CD1c-positive myeloid dendritic cell (primary cell): ENCODE results near the gene S100A12.

Source experiments
- DNase-seq: peaks from one replicate; pipeline ENCODE4 v3.0.0-alpha.2; 2016; ENCODE audit errors: extremely low spot score

The S100A12 gene

DNA sequence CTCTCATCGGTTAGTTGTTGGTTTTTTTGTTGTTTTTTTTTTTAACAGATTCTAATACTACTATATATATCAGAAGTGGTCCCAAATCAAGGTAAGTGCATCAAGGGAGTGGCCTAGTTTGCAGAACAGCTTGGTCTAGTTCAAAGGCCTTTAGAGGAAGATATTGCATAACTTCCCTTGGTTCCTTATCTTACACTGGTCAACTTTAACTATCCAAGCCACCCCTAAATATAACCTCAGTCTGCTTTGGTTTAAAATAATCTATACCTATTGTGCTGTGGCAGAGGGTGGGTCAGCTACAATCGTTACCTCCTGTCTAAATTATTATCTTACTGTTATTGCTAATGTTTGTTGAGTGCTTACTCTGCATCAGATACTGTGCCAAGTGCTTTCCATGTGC, 6.9 kb downstream of the S100A12 start:
- peak; percentile 39 for DNase-seq

- DNase-seq: no peak
These were observed 8.3 kb downstream of the S100A12 start for GRCh38 chr1:153367090-153367489.

DNA sequence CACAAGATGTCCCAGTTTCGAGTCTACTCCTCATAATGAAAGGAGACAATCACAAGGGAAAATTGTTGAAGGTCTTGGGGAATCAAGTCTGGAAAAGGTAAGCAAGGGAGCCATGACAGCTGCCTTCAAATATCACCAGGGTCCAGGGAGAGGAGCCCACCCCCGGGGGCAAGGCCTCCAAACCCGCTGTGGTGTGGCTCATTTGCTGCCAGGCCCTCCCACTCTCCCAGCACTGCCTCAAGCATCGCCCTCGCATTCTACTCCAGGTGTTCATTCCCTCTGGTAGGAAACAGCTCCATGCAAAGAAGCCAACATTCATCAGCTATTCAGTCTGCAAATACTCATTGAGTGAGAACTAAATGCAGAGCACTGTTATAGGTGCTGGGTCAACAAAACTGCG, 9.2 kb downstream of the S100A12 start:
- DNase-seq: no peak

- DNase-seq: no peak
These were observed 9.7 kb downstream of the S100A12 start for GRCh38 chr1:153365696-153366095.

GRCh38 chr1:153364766-153365666, 10.4 kb downstream of the S100A12 start:
- DNase-seq: peak; percentile 23

DNA sequence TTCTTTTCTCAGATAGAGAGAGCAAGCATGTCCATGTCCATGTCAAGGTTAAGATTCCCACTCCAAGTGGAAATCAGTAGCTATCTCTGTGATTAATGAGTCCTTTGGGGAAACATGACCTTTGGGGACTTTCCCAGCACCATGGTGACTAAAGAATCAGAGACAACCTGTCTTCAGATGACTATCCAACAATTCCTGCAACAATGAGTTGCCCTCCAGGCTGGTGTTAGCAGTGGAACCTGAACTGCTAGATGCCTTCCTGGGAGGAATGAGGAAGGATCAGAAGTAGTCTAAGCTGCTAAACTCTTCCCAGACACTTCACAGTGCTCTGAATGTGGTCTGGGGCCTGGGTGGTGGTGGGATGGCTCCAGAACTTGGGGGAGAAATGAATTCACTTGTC, 11.3 kb downstream of the S100A12 start:
- peak; percentile 33 for DNase-seq

- DNase-seq: no peak
These were observed 11.8 kb downstream of the S100A12 start for GRCh38 chr1:153363641-153364040.

GRCh38 chr1:153362187-153362775, 13.1 kb downstream of the S100A12 start:
- no peak for DNase-seq

DNA sequence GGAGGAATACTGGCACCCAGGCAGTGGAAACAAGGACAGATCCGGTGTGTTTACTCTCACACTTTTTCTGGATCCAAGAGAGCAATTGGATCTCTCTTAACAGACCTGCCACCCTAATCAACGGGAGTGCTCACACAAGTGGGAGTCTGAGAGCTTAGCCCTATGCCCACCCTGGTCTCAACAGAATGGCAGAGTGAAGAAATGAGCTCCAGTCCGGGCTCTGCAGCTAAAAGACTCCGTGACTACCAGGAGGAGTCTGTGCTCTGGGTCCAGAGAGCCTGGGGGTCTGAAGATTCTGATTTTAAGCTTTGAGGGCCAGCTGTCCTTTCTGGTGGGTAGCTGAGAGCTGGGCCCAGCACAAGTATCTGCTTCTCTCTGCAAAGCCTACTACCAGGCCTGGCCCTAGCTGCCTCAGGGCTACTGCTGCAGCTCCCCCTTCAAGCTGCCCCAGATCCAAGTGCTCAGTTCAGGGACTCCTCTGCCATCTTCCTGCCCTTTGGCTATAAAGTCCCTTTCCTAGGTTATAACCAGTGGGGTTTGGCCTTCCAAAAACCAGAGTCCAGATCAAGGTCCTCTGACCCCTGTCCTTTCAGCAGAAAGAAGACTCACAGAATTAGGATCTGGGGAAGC, 13.8 kb downstream of the S100A12 start:
- no peak for DNase-seq

- DNase-seq: no peak
These were observed 14.6 kb downstream of the S100A12 start for GRCh38 chr1:153360592-153361479.

DNA sequence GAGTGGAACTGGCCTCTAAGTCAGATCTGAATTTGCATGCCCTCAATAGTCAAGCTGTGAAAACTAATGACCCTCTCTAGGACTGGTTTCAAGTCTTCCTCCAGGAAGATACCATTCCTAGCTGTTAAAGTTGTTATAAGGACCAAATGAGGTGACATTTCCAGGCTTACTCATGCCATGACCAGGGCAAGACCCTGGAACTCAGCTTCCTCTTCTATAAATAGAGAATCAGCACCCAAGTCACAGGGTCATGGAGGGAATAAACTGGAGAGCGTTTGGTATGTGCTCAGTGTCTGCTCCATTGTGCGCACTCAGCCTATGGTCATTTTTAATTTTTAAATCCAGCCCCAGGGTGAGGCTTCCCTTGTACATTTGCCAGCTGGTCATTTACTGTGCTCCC, 15.2 kb downstream of the S100A12 start:
- peak; percentile 57 for DNase-seq

DNA sequence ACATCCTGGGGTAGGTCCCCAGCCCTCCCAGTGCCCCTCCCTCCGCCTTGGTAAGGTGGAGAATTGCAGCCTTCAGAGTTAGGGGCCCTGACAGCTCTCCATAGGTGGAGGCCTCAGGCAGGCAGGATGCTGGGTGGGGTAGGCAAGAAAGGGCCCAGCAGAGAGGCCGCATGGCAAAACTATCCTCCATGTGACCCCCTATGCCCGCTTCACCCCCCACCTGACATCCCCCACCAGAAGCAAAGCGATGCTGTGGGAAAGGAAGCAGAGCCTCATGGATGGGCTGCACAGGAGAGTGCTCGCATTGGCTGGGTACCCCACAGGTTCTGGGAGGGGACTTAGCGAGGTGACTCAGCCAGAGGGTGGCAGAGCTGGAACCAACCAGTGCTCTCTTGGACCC, 16.2 kb downstream of the S100A12 start:
- DNase-seq: no peak

DNA sequence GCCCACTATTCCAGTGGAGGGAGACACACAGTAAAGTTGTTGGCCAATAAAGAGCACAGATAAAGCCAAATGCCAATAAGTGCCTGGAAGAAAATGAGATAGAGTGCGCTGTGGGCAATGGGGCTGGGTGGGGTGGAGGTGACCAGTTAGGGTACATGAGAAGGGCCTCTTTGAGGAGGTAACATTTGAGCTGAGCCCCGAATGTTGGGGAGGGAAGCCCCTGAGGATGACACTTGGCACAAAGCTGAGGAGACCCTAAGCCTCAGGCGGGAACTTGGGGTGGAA, 16.8 kb downstream of the S100A12 start:
- DNase-seq: no peak

DNA sequence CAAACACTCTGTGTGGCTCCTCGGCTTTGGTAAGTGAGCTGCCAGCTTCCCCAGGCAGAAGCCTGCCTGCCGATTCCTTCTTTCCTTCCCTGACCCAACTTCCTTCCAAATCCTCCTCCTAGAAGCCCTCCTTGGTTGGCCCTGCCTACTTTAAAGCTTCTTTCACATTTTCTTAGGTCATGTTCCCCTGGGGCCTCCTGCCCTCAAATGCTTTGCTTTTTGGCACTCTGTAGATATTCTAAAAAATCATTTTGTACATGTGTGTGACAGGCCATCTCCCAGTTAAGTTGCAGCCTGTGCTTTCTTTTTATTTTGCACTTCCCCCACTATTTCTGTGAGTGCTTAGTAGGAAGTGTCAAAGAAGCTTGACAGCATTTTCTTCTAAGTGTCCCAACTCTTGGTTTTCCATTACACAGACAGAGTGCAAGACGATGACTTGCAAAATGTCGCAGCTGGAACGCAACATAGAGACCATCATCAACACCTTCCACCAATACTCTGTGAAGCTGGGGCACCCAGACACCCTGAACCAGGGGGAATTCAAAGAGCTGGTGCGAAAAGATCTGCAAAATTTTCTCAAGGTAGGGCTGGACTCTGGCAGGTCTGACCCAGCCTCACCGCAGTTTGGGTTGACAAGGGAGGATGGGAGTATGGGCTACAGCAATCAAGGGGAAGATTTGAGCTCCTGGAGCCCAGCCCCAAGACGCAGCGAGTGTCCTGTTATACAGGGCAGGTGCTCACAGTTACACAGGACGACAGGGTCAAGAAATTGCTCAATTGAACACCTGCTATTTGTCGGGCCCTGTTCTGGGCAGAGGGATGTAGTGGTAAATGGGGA, 17.3 kb downstream of the S100A12 start, which contains the start of gene S100A9:
Gene S100A9 (plus strand): TSS at position 2 of the 838 bp plus-strand sequence. CDS start 430 bp downstream, at position 432.
- DNase-seq: peak; percentile 44

- peak; percentile 80 for DNase-seq
These were observed 18.2 kb downstream of the S100A12 start for GRCh38 chr1:153357076-153357852.

GRCh38 chr1:153356392-153357075, 18.9 kb downstream of the S100A12 start:
- DNase-seq: no peak

DNA sequence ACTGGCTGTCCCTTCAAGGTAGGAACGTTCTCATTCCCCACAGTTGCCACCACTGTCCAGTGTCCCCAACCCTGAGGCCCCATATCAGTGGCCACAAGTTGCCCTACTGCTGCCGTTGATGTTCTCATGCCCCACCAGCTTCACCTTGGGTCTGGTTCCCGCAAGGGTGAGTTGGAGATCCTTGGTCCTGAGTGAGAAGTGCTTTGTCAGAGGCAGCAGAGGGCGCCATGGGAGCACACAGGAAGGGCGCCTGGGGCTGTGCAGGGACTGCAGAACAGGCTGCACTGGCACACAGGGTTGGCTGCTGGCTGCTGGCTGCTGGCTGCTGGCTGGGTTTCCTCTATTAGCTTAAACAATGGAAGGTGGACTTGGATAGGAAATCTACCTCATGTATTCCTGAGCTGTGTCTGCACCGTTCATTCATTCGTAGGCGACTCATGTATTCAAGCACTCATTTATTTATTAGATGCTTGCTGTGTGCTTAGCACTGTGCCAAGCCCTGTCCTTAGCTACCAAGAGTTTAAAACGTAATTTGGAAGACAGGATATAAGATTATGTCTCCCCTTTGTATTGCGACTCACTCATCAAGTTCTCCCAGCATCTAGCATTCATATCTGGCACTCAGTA, 19.9 kb downstream of the S100A12 start:
- DNase-seq: peak; percentile 84

DNA sequence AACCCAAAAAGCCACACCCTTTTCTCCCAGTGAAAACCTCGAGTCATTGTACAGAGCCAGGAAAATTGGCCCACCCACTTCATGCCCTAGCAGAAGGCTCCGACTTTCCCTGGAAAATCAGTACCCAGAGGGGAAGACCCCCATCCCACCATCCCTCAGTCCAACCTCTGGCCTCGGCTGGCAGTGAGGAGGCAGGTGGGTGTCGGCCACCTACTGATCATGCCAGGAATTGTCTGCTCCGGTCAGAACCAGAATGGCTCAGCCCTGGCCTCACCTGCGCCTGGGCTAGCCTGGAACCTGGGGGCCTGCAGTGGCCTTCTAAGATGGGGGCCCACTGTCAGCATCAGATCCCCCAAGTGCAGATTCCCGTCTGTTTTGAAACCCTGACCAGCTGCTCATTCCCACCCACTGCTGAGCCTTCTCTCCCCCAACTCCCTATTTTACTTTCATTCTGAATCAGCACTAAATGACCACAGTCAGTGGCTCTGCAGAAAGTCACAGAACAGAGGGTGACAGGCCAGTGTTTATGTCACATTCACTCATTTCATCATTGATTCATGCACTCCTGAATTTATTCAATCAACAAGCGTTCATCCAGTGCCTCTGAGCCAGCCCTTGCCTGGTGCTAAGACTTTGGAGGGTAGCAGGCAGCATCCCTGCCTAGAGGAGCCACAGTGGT, 20.8 kb downstream of the S100A12 start:
- no peak for DNase-seq
